RWPE1 (cell line): ENCODE results near the gene PHACTR2.
"Not testable (repeated sequence)": the region's sequence is repeated elsewhere in the genome, so short reads cannot be mapped to it uniquely, and the experiment has no call there.

Experiments used
- CTCF ChIA-PET: fragments of 350-600 bp; sonication (Branson Sonifier 250); formaldehyde crosslinking; extraction: SDS; loops from one replicate; lab custom pipeline; 2021; lab: Yijun Ruan, JAX
- POLR2A ChIA-PET: fragments of 400-600 bp; formaldehyde crosslinking; extraction: SDS; loops from one replicate; lab custom pipeline; 2020; ENCODE audit warnings: antibody characterized with exemption; ENCODE audit not compliant: low non-redundant PET; lab: Yijun Ruan, JAX
- DNase-seq: peaks from one replicate; pipeline ENCODE4 v3.0.0; 2012; ENCODE audit warnings: low spot score
- H3K27ac ChIP-seq: fragments of 450-650 bp; 2 replicates; pipeline ENCODE4 v1.5.1; 2017
- TF ChIP-seq, protein P1 (sequence below): fragments of 450-650 bp; conservative IDR thresholded peaks from 2 replicates; pipeline ENCODE4 v1.5.1; 2017; ENCODE audit warnings: low read depth, mild to moderate bottlenecking

PHACTR2 gene

DNA sequence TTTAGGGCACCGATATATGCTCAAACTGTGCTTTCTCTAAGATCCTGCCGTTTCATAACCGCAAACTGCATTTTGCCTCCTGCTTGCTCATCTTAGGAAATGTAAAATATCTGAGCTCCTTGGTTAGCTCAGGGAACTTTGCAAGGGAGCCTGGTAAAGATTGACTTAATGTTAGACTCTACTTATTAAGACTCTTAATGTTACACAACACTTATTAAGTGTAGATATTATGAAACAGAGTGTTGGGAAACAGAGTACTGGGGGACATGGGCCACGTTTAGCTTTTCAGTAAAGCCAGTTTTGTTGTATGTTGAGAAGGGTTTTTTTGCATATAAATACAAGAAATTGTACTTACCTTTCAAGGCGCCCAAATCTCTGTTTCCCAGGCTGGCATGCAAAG is 167.3 kb downstream of the PHACTR2 start:
- no peak for DNase-seq

DNA sequence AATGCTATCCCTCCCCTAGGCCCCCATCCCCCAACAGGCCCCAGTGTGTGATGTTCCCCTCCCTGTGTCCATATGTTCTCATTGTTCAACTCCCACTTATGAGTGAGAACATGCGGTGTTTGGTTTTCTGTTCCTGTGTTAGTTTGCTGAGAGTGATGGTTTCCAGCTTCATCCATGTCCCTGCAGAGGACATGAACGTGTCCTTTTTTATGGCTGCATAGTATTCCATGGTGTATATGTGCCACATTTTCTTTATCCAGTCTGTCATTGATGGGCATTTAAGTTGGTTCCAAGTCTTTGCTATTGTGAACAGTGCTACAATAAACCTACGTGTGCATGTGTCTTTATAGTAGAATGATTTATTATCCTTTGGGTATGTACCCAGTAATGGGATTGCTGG is 173.9 kb downstream of the PHACTR2 start:
- DNase-seq, H3K27ac ChIP-seq, POLR2A ChIA-PET, CTCF ChIA-PET: not testable (repeated sequence)

More for the DNA sequence above, 167.3 kb downstream of the PHACTR2 start:
- POLR2A ChIA-PET: no interaction called here
- no peak overlapping the region for H3K27ac ChIP-seq
- CTCF ChIA-PET: interaction anchor here (3.9 kb wide), 1 partner anchor 270 kb away, joined by 15 read pairs; no protein-coding TSS in a partner anchor
- TF ChIP-seq, protein P1, sequence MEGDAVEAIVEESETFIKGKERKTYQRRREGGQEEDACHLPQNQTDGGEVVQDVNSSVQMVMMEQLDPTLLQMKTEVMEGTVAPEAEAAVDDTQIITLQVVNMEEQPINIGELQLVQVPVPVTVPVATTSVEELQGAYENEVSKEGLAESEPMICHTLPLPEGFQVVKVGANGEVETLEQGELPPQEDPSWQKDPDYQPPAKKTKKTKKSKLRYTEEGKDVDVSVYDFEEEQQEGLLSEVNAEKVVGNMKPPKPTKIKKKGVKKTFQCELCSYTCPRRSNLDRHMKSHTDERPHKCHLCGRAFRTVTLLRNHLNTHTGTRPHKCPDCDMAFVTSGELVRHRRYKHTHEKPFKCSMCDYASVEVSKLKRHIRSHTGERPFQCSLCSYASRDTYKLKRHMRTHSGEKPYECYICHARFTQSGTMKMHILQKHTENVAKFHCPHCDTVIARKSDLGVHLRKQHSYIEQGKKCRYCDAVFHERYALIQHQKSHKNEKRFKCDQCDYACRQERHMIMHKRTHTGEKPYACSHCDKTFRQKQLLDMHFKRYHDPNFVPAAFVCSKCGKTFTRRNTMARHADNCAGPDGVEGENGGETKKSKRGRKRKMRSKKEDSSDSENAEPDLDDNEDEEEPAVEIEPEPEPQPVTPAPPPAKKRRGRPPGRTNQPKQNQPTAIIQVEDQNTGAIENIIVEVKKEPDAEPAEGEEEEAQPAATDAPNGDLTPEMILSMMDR: no peak

DNA sequence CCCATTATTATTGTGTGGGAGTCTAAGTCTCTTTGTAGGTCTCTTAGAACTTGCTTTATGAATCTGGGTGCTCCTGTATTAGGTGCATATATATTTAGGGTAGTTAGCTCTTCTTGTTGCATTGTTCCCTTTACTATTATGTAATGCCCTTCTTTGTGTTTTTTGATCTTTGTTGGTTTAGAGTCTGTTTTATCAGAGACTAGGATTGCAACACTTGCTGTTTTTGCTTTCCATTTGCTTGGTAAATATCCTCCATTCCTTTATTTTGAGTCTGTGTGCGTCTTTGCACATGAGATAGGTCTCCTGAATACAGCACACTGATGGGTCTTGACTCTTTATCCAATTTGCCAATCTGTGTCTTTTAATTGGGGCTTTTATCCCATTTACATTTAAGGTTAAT is 177.3 kb downstream of the PHACTR2 start:
- H3K27ac ChIP-seq, POLR2A ChIA-PET, CTCF ChIA-PET, DNase-seq: not testable (repeated sequence)

DNA sequence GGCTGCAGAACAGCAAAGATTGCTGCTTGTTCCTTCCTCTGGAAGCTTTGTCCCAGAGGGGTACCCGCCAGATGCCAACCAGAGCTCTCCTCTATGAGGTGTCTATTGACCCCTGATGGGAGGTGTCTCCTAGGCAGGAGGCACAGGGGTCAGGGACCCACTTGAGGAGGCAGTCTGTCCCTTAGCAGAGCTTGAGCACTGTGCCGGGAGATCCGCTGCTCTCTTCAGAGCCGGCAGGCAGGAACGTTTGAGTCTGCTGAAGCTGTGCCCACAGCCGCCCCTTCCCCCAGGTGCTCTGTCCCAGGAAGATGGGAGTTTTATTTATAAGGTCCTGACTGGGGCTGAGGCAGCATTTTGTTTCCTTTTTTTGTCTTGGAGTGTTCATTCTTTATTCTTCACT is 179.0 kb downstream of the PHACTR2 start:
- POLR2A ChIA-PET, CTCF ChIA-PET, DNase-seq, H3K27ac ChIP-seq: not testable (repeated sequence)

DNA sequence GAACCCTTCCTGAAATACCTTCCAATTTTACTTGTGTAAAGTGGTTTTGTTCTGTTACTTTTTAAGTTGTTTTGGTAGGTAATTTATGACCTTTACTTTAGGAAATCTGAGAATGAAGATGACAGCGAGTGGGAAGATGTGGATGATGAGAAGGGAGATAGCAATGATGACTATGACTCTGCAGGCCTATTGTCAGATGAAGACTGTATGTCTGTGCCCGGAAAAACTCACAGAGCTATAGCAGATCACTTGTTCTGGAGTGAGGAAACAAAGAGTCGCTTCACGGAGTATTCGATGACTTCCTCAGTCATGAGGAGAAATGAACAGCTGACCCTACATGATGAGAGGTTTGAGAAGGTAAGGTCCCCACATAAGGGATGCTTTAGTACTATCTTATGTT is 179.9 kb downstream of the PHACTR2 start:
- CTCF ChIA-PET: no interaction called here
- DNase-seq: no peak
- POLR2A ChIA-PET: no interaction called here

DNA sequence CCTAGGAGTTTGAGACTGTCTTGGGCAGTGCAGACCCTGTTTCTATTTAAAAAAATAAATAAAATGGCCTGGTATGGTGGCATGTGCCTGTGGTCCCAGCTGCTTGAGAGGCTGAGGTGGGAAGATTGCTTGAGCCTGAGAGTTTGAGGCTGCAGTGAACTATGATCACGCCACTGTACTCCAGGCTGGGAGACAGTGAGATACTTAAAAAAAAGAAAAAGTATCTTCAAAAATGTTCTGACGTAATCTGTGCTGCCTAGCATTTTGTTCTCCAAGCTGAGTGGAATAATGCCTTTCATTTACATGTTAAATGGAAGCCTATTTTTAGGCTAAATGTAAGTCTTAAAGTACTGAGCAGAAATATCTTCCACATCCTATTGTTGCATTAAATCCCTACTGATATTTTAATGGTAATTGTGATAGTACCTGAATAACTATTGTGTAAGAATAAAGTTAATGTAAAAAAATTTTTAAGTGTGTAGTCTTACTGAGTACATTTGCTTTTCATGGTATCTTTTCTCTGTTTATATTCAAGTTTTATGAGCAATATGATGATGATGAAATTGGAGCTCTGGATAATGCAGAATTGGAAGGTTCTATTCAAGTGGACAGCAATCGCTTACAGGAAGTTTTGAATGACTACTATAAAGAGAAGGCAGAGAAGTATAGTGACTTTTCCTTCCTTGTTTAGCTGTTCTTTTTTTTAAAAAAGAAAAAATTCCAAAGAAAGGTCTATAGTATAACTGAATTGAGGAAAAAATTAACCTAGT is 182.3 kb downstream of the PHACTR2 start:
- TF ChIP-seq, protein P1: no peak
- no peak for DNase-seq
- H3K27ac ChIP-seq: no peak overlapping the region
- CTCF ChIA-PET: no interaction called here
- POLR2A ChIA-PET: no interaction called here

More for the DNA sequence above, 179.9 kb downstream of the PHACTR2 start:
- H3K27ac ChIP-seq: no peak overlapping the region
- TF ChIP-seq, protein P1: no peak

DNA sequence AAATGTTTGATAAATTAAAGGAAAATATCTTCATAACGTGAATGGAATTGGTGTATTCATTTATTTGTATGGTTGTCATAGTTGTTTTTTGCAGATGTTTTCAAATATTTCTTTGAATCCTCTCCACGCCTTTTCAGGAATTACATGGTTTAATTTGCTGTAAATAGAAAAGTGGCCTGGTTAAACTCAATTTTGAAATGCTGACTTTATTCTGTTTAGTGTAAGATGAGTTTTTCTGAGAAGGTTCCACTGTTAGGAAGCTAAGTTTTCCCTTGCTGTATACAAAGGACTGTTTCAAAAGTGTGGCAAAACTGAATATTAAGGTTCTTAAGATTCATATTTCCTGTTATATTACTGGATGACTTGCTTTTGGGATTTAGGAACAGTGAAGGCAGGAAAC is 186.0 kb downstream of the PHACTR2 start:
- no peak overlapping the region for H3K27ac ChIP-seq
- DNase-seq: no peak
- ChIA-PET CTCF (interaction anchor here (0.7 to 1.8 kb wide), 2 partner anchors 21 to 82 kb away, joined by 3 to 4 read pairs; partner anchors contain the start of gene LTV1), POLR2A (no interaction called here)
- TF ChIP-seq, protein P1: no peak

DNA sequence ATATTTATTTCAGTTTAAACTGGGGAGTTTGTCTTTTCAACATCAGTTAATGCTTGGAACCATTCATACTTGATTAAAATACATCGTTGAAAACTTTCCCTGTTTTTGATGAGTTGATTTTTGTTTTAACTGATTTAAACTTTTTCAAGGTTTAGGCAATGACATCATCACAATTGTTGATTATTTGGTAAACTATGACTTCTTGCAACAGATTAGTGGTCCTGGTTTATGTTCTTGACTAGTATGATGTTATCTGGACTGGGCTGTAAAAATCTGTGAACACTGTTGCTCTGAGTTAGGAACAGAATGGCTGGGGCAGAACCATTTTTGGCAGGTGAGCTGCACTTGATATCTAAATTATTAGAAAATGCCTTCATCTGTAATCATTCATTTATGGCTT is 186.5 kb downstream of the PHACTR2 start, which contains the start of gene ZC2HC1B:
Gene ZC2HC1B (plus strand): TSS at position 241 of the 400 bp plus-strand sequence. CDS start 66 bp downstream, at position 307.
- POLR2A ChIA-PET: no interaction called here
- CTCF ChIA-PET: interaction anchor here (0.7 to 1.8 kb wide), 2 partner anchors 21 to 82 kb away, joined by 3 to 4 read pairs; partner anchors contain the start of gene LTV1
- no peak for DNase-seq
- TF ChIP-seq, protein P1: no peak
- no peak within 1 kb of the TSS for H3K27ac ChIP-seq
